ENCODE results near the gene FKBP4.

Gene FKBP4

GRCh38 chr12:2812290-2813213 lies 17.8 kb downstream of the FKBP4 start, which contains the start of gene ITFG2:
TSS of gene ITFG2 (plus strand) at chr12:2812668. CDS start at chr12:2812761, 93 bp downstream.
- peak; percentile 93 to 94 for DNase-seq (ENCODE audit: low read depth in 2 of 2, low spot score in 1 of 2)

DNA sequence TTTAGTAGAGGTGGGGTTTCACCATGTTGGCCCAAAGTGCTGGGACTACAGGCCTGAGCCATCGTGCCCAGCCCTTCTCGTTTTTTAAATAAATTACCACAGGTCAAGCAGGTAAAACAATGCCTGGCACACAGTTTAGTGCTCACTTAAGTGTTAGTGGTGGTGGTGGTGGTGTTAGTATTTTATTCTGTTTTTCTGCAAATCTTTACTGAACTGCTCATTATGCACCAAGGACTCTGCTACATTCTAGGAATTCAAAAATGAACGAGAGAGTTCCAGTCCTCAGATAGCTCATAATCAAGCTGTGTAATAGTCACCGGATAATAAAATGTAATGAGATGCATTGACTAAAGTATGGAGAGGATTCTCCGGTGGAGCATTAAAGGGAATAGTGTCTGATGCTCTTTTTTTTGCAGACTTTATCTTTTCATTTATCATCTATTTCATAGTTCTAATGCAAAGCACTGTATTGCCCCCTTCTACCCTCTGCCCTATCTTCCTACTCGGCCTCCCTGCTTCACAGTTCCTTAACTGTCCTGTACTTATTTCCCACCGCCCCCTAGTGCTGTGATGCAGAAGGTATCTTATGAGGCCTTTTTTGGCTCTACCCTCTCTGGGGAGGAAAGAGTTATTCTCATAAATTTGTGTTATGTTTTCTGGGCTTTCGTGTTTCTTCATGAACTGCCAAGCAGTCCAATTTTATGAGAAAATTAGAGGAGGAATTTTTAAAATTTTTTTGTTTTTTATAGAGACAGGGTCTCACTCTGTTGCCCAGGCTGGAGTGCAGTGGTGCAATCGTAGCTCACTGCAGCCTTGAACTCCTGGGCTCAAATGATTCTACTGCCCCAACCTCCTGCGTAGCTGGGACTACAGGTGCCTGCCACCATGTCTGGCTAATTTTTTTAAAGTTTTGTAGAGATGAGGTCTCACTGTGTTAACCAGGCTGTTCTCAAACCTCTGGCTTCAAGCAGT lies 18.7 kb downstream of the FKBP4 start:
- no peak for DNase-seq (ENCODE audit: low read depth in 2 of 2, low spot score in 1 of 2)

- DNase-seq (ENCODE audit: low read depth in 2 of 2, low spot score in 1 of 2) = no peak
Measured at GRCh38 chr12:2819810-2820209, 25.0 kb downstream of the FKBP4 start.

- DNase-seq (ENCODE audit: low read depth in 2 of 2, low spot score in 1 of 2) = no peak
Measured at GRCh38 chr12:2820432-2820831, 25.7 kb downstream of the FKBP4 start.

GRCh38 chr12:2823483-2823882 lies 28.7 kb downstream of the FKBP4 start:
- DNase-seq (ENCODE audit: low read depth in 2 of 2, low spot score in 1 of 2) = no peak

DNA sequence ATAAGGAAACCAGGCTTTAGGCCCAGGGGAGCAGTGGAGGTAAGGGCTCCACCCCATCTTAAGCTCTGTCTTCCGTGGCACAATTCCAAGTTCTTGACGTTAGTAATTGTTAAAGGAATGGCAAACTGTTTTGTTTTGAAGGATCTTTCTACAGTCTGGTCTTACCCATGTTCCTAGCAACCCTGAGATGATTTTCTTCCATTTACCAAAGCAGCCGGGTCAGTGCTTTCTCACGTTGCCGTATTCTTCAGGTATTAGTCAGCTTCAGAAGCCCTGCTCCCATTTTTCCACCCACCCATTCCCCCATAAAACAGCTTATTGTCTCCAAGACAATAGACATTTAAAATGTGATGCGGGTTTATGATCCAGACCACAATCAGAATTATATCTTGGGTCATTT lies 29.8 kb downstream of the FKBP4 start:
- no peak for DNase-seq (ENCODE audit: low read depth in 2 of 2, low spot score in 1 of 2)

DNA sequence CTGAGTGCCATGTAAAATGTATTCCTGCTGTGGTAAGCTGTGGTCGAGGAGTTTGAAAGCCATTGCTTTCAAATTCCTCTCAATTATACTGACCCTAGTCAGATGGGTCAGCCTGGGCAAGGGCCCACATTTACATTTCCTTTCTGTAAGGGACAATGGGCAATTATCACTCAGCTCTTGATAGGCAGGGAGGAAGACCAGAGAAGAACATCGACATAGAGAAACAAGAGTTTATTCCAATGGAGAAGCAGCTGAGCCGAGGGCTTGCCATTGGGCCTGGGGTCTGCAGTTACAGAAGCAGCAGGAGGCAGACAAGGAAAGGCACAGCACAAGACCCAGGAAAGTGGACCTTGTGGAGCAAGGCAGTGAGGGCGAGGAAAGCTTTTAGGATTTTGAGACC lies 30.4 kb downstream of the FKBP4 start:
- DNase-seq (ENCODE audit: low read depth in 2 of 2, low spot score in 1 of 2) = no peak

- DNase-seq (ENCODE audit: low read depth in 2 of 2, low spot score in 1 of 2) = no peak
Measured at GRCh38 chr12:2826036-2826435, 31.3 kb downstream of the FKBP4 start.

GRCh38 chr12:2826721-2827515 lies 32.1 kb downstream of the FKBP4 start:
- DNase-seq (ENCODE audit: low read depth in 2 of 2, low spot score in 1 of 2) = no peak

GRCh38 chr12:2829275-2829674 lies 34.5 kb downstream of the FKBP4 start:
- no peak for DNase-seq (ENCODE audit: low read depth in 2 of 2, low spot score in 1 of 2)

DNA sequence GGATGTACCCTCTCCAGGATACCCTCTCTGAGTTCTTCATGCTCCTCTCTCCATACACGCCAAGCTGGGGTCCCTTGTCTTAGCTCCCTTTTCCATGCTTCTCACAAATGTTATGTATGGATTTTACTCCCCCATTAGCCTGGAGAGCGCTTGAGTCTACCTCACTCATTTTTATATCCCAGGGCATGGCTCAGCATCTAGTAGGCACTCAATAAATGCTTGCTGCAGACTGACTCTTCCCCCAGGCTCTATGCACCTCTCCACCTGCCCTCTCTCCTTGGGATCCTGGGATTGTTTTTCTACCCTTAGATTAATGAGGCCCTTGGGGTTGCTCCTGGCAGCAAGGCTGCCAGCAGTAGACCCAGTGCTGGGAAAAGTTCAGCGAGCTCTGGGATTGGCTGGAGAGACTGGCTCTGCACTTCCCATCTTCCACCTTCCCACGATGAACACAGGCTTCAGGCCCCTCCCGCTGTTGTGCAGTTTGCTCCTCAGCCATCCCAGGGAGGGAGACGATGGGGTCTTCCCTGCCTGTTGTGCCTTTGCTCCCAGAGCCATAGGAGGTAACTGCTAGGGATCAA lies 37.9 kb downstream of the FKBP4 start:
- DNase-seq (ENCODE audit: low read depth in 2 of 2, low spot score in 1 of 2) = no peak

- DNase-seq (ENCODE audit: low read depth in 2 of 2, low spot score in 1 of 2) = no peak
Measured at GRCh38 chr12:2833327-2833726, 38.6 kb downstream of the FKBP4 start.

- DNase-seq (ENCODE audit: low read depth in 2 of 2, low spot score in 1 of 2) = no peak
Measured at GRCh38 chr12:2833810-2834209, 39.0 kb downstream of the FKBP4 start.

- DNase-seq (ENCODE audit: low read depth in 2 of 2, low spot score in 1 of 2) = no peak
Measured at GRCh38 chr12:2834581-2835491, 40.1 kb downstream of the FKBP4 start, which contains the start of gene NRIP2. TSS of gene NRIP2 (minus strand) at chr12:2835035. CDS start at chr12:2834983, 52 bp downstream.

- DNase-seq (ENCODE audit: low read depth in 2 of 2, low spot score in 1 of 2) = no peak
Measured at GRCh38 chr12:2835691-2836403, 41.1 kb downstream of the FKBP4 start.

DNA sequence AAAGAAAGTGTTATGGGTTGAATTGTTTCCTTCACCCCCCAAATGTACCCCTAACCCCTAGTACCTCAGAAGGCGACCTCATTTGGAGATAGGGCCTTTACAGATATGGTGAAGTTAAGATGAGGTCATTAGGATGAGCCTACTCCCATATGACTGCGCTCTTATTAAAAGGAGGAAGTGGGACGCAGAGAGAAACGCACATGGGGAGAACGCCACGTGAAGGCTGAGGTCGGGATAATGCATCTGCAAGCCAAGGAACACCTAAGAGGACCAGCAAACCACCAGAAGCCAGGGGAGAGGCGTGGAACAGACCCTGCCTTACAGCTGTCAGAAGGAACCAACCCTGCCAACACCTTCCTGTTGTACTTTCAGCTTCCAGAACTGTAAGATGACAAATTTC lies 41.8 kb downstream of the FKBP4 start:
- DNase-seq (ENCODE audit: low read depth in 2 of 2, low spot score in 1 of 2) = no peak

GRCh38 chr12:2841056-2841650 lies 46.4 kb downstream of the FKBP4 start:
- DNase-seq (ENCODE audit: low read depth in 2 of 2, low spot score in 1 of 2) = no peak

DNA sequence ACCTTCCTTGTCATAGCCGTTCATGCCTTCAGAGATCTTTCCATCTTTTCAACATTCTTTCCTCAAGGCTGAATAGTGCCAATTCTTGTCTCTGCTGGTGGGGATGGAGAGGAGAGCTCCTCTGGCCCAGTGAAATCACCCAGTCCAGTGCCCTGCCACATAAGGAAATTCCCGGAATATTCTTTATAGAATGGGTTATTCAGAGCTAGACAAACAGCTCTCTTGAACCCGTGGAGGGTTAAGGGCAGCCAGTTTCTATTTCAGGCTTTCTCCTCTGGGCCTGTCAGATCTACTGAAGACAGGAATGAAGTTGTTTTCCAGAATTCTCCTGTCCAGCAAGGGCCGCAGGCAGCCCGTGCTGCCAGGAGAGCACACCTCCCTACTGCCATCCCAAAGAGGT lies 48.2 kb downstream of the FKBP4 start:
- no peak for DNase-seq (ENCODE audit: low read depth in 2 of 2, low spot score in 1 of 2)

All from stimulated activated CD8-positive, alpha-beta memory T cell treated with anti-CD3 and anti-CD28 coated beads, Interleukin-4, amount 100 ng/mL, for 4 hours (primary cell).